HepG2 (cell line): ENCODE results near the gene CYB5A. TPM values are rescaled to one million over a fixed set of nuclear protein-coding genes. Genes with fewer than 3 reads are reported as not detected.

Experiments used
- ATF3 ChIP-seq: sonication (generic); formaldehyde crosslinking; IDR thresholded peaks from 2 replicates; pipeline ENCODE4 v1.4.0; 2020; ENCODE audit warnings: missing genetic modification reagents
- ATF7 ChIP-seq, 2 experiments: fragments of 450-650 bp in 1 of 2; sonication (generic) in 1 of 2; formaldehyde crosslinking in 1 of 2; IDR thresholded peaks; 2 replicates each; pipeline versions ENCODE4 v1.4.0 to v1.6.1; 2016 to 2020; ENCODE audit warnings: antibody characterized with exemption in 1 of 2, mild to moderate bottlenecking in 1 of 2, missing genetic modification reagents in 1 of 2
- DMTF1 ChIP-seq: sonication (generic); formaldehyde crosslinking; IDR thresholded peaks from 2 replicates; pipeline ENCODE4 v1.4.0; 2020; ENCODE audit warnings: mild to moderate bottlenecking, missing genetic modification reagents
- EEA1 ChIP-seq: sonication (generic); formaldehyde crosslinking; IDR thresholded peaks from 2 replicates; pipeline ENCODE4 v1.5.1; 2020; ENCODE audit warnings: mild to moderate bottlenecking, missing genetic modification reagents, borderline replicate concordance
- HMGXB4 ChIP-seq, 2 experiments: sonication (generic) in 1 of 2; formaldehyde crosslinking in 1 of 2; IDR thresholded peaks; 2 replicates each; pipeline versions ENCODE4 v1.4.0 to v1.6.1; 2018 to 2020; ENCODE audit warnings: missing genetic modification reagents in 2 of 2, borderline replicate concordance in 1 of 2, low read depth in 1 of 2, mild to moderate bottlenecking in 1 of 2, missing biosample characterization in 1 of 2
- KLF6 ChIP-seq: IDR thresholded peaks from 2 replicates; pipeline ENCODE4 v1.8.0; 2016; ENCODE audit warnings: missing biosample characterization, missing genetic modification reagents
- NFRKB ChIP-seq: fragments of 450-650 bp; IDR thresholded peaks from 2 replicates; pipeline ENCODE4 v1.6.1; 2017
- NR2F1 ChIP-seq, 2 experiments: fragments of 450-650 bp in 1 of 2; formaldehyde crosslinking in 1 of 2; IDR thresholded peaks; 2 replicates each; pipeline versions ENCODE4 v1.5.0 to v1.6.1; 2016 to 2020; ENCODE audit warnings: mild to moderate bottlenecking in 1 of 2, missing compliant biosample characterization in 1 of 2, missing genetic modification reagents in 1 of 2, moderate library complexity in 1 of 2
- RERE ChIP-seq: IDR thresholded peaks from 2 replicates; pipeline ENCODE4 v1.6.1; 2016; ENCODE audit warnings: low read depth, missing genetic modification reagents, missing compliant biosample characterization
- SNAI1 ChIP-seq: sonication (generic); formaldehyde crosslinking; IDR thresholded peaks from 2 replicates; pipeline ENCODE4 v1.5.0; 2020; ENCODE audit warnings: mild to moderate bottlenecking, missing genetic modification reagents, borderline replicate concordance
- ZBTB39 ChIP-seq: sonication (generic); formaldehyde crosslinking; IDR thresholded peaks from 2 replicates; pipeline ENCODE4 v1.5.0; 2020; ENCODE audit warnings: missing genetic modification reagents
- ZKSCAN5 ChIP-seq: sonication (generic); formaldehyde crosslinking; IDR thresholded peaks from 2 replicates; pipeline ENCODE4 v1.5.1; 2020; ENCODE audit warnings: mild to moderate bottlenecking, missing genetic modification reagents
- ZNF274 ChIP-seq: sonication (generic); formaldehyde crosslinking; IDR thresholded peaks from 2 replicates; pipeline ENCODE4 v1.5.1; 2020; ENCODE audit warnings: mild to moderate bottlenecking, missing genetic modification reagents
- ZNF432 ChIP-seq: sonication (generic); formaldehyde crosslinking; IDR thresholded peaks from 2 replicates; pipeline ENCODE4 v1.5.0; 2020; ENCODE audit warnings: missing genetic modification reagents, mild to moderate bottlenecking, borderline replicate concordance
- ZSCAN22 ChIP-seq: sonication (generic); formaldehyde crosslinking; IDR thresholded peaks from 2 replicates; pipeline ENCODE4 v1.4.0; 2020; ENCODE audit warnings: mild to moderate bottlenecking, missing genetic modification reagents
- polyA plus RNA-seq, 8 experiments: library from polyadenylated mRNA; depleted of rRNA in 3 of 8; stranded (reverse) in 7 of 8; unstranded in 1 of 8; fragments of >200 nt; fragmentation: Illumina TruSeq in 4 of 8; extraction: Trizol in 4 of 8; gene quantifications; 2 replicates each; pipeline versions ENCODE4 v1.2.1 to v1.2.3, GENCODE V29; 2011 to 2016; ENCODE audit warnings: low read depth in 4 of 8, missing spikeins in 1 of 8, mixed read lengths in 1 of 8; ENCODE audit not compliant: insufficient read depth in 1 of 8
- total RNA-seq, 5 experiments: library from RNA; depleted of rRNA; stranded (reverse); fragments of >200 nt; fragmentation: Illumina TruSeq; extraction: Trizol; gene quantifications; 2 replicates each; pipeline ENCODE4 v1.2.3, GENCODE V29; 2016; ENCODE audit warnings: low read depth in 1 of 5

CYB5A gene
- total and polyA plus RNA-seq, 2 of the 13 experiments (the other 11 are each of a cell fraction or from before 2014, with no cell fraction given) = 215 to 356 TPM

GRCh38 chr18:74249181-74249968 is 42.4 kb downstream of the CYB5A start (continued):
- TF ChIP-seq ZNF274 (CRISPR knock-in tag) (no peak), NFRKB (no peak), EEA1 (no peak), ZSCAN22 (CRISPR knock-in tag) (no peak), RERE (CRISPR knock-in tag) (peak; percentile 56), SNAI1 (CRISPR knock-in tag) (no peak), NR2F1 (CRISPR knock-in tag; IDR thresholded peaks at IDR 0.05) (no peak), KLF6 (CRISPR knock-in tag) (no peak), DMTF1 (CRISPR knock-in tag) (no peak), ZKSCAN5 (CRISPR knock-in tag) (no peak), ATF7 (IDR thresholded peaks at IDR 0.05) (no peak; the same call in 1 of the 2 replicates), ATF7 (CRISPR knock-in tag; IDR thresholded peaks at IDR 0.05) (no peak), HMGXB4 (CRISPR knock-in tag; IDR thresholded peaks at IDR 0.05; ENCODE audit: borderline replicate concordance in 1 of 2, low read depth in 1 of 2) (peak in 1 of 2 experiments; percentile 50; a peak in 1 of 4 replicates), ZBTB39 (no peak), ZNF432 (no peak), ATF3 (CRISPR knock-in tag) (peak; percentile 82)
